Lung (tissue), 12 donors: ENCODE results near the gene PTPRG. TPM values are rescaled to one million over a fixed set of nuclear protein-coding genes. Genes with fewer than 3 reads are reported as not detected.

Experiments
- ATAC-seq: fragments of 200-7000 bp; cut with Tn5 transposase; one replicate; pipeline ENCODE4 v1.9.1; 2020; ENCODE audit warnings: moderate number of reproducible peaks; ENCODE audit not compliant: insufficient read depth, low FRiP score
- DNase-seq, 3 donors: peaks; one replicate each; pipeline ENCODE4 v3.0.0-alpha.2; 2013 to 2017
- H3K27ac ChIP-seq, 2 donors: one replicate each; pipeline ENCODE4 v1.5.1; 2013; ENCODE audit warnings: mild to moderate bottlenecking in 2 of 2, moderate library complexity in 2 of 2, control low read depth in 1 of 2, inconsistent platforms in 1 of 2, low read depth in 1 of 2, low read length in 1 of 2
- H3K27me3 ChIP-seq, 3 donors: one replicate each; pipeline ENCODE4 v1.5.1; 2013; ENCODE audit warnings: low read length in 2 of 3; ENCODE audit not compliant: control insufficient read depth in 3 of 3, insufficient read depth in 3 of 3
- H3K36me3 ChIP-seq, 4 donors: one replicate each; pipeline ENCODE4 v1.5.1; 2013; ENCODE audit warnings: low read length in 4 of 4, mild to moderate bottlenecking in 1 of 4, moderate library complexity in 1 of 4; ENCODE audit not compliant: control insufficient read depth in 4 of 4, insufficient read depth in 4 of 4
- H3K4me1 ChIP-seq, 5 donors: one replicate each; pipeline ENCODE4 v1.5.1; 2013; ENCODE audit warnings: low read length in 5 of 5, mild to moderate bottlenecking in 2 of 5, moderate library complexity in 1 of 5; ENCODE audit not compliant: control insufficient read depth in 5 of 5, insufficient read depth in 5 of 5
- H3K4me3 ChIP-seq: one replicate; pipeline ENCODE4 v1.5.1; 2013; ENCODE audit warnings: mild to moderate bottlenecking, control low read depth, moderate library complexity
- H3K9ac ChIP-seq, 2 donors: one replicate each; pipeline ENCODE4 v1.5.1; 2013; ENCODE audit warnings: low read length in 2 of 2, control low read depth in 1 of 2; ENCODE audit not compliant: insufficient read depth in 1 of 2
- H3K9me3 ChIP-seq, 4 donors: one replicate each; pipeline ENCODE4 v1.5.1; 2013; ENCODE audit warnings: low read length in 3 of 4, mild to moderate bottlenecking in 1 of 4, moderate library complexity in 1 of 4; ENCODE audit not compliant: control insufficient read depth in 4 of 4, insufficient read depth in 3 of 4
- WGBS, 2 donors: extraction: QIAGEN DNeasy Blood & Tissue Kit; methylation state at CpG; one replicate each; pipeline ENCODE4 v1.1.7; 2013; 5-methylcytosine and 5-hydroxymethylcytosine counted together
- polyA plus RNA-seq, 2 donors: library from polyadenylated mRNA; stranded (reverse); fragments of 200-250 nt; gene quantifications; one replicate each; pipeline ENCODE4 v1.2.1, GENCODE V29; 2013
- total RNA-seq, 2 donors: library from RNA; depleted of rRNA in 1 of 2; stranded (reverse); fragments of >200 nt in 1 of 2; gene quantifications; one replicate each; pipeline ENCODE4 v1.2.1, GENCODE V29; 2014 to 2021
- TF ChIP-seq, protein P1 (sequence below): IDR thresholded peaks from 2 replicates; pipeline ENCODE4 v1.5.1; 2012; ENCODE audit warnings: mild to moderate bottlenecking; ENCODE audit errors: control extremely low read depth, extremely low read depth
- donor health status: control.
- donor health status: control.
- donor health status: Bipolar disorder and iron deficiency.
- donor health status: healthy.
- donor health status: DM: yes; HTN: yes; CAD: no.

The PTPRG gene
- total and polyA plus RNA-seq, 4 donors, result 8.5 to 131 (median 75.9) TPM

- Histone ChIP-seq H3K9me3 (peaks cover 0 to 2% (median 0%) of the 10 kb centered on the region in 4 donors), H3K27me3 (no peaks in the 10 kb centered on the region), H3K4me3 (no peak overlapping the region), H3K4me1 (peaks cover 0 to 16% (median 6%) of the 10 kb centered on the region in 5 donors), H3K36me3 (no peaks in the 10 kb centered on the region), H3K27ac (no peak overlapping the region), H3K9ac (no peak overlapping the region)
- DNase-seq, result no peak
- TF ChIP-seq, protein P1, sequence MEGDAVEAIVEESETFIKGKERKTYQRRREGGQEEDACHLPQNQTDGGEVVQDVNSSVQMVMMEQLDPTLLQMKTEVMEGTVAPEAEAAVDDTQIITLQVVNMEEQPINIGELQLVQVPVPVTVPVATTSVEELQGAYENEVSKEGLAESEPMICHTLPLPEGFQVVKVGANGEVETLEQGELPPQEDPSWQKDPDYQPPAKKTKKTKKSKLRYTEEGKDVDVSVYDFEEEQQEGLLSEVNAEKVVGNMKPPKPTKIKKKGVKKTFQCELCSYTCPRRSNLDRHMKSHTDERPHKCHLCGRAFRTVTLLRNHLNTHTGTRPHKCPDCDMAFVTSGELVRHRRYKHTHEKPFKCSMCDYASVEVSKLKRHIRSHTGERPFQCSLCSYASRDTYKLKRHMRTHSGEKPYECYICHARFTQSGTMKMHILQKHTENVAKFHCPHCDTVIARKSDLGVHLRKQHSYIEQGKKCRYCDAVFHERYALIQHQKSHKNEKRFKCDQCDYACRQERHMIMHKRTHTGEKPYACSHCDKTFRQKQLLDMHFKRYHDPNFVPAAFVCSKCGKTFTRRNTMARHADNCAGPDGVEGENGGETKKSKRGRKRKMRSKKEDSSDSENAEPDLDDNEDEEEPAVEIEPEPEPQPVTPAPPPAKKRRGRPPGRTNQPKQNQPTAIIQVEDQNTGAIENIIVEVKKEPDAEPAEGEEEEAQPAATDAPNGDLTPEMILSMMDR, result no peak
- ATAC-seq, result no peak
These were observed 229.0 kb downstream of the PTPRG start for GRCh38 chr3:61790411-61790810.

GRCh38 chr3:61793056-61793455, 231.7 kb downstream of the PTPRG start:
- ATAC-seq (no peak), DNase-seq (no peak)
- Histone ChIP-seq H3K27me3 (no peaks in the 10 kb centered on the region), H3K4me1 (peaks cover 0 to 16% (median 9%) of the 10 kb centered on the region in 5 donors), H3K9me3 (no peaks in the 10 kb centered on the region), H3K4me3 (no peak overlapping the region), H3K36me3 (no peaks in the 10 kb centered on the region), H3K9ac (no peak overlapping the region), H3K27ac (no peak overlapping the region)
- 83 to 86% methylated on average over 2 of the region's 2 CpGs for WGBS, 2 donors
- TF ChIP-seq, protein P1, result no peak

- TF ChIP-seq, protein P1, result no peak
- H3K9me3 ChIP-seq, result no peaks in the 10 kb centered on the region
- H3K27me3 ChIP-seq, result no peaks in the 10 kb centered on the region
- peaks cover 0 to 21% (median 10%) of the 10 kb centered on the region in 5 donors for H3K4me1 ChIP-seq
- H3K4me3 ChIP-seq, result no peak overlapping the region
- H3K27ac ChIP-seq, result no peak overlapping the region
- H3K36me3 ChIP-seq, result no peaks in the 10 kb centered on the region
- ATAC-seq (no peak), DNase-seq (peak in 1 of 3 donors; percentile 61)
- H3K9ac ChIP-seq, result no peak overlapping the region
These were observed 232.2 kb downstream of the PTPRG start for GRCh38 chr3:61793521-61793920.

DNA sequence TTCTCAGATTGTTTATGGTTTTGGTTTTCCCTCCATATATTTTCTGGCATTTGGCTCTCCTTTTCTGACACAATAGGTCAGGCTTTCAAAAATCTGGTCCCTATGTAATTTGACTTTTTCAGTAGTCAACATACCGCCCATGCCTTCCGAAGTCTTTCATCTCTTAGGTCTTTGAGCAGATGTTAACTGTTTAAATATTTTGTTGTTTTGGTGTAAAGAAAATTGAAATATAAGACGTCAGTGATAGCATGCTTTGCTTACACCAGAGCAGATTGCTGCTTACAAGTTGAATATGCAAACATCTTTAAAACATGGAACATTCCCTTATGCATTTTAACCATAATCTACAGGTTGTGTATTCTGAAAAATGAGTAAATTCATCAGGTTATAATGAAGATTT, 233.0 kb downstream of the PTPRG start:
- H3K4me3 ChIP-seq, result no peak overlapping the region
- peaks cover 0 to 24% (median 12%) of the 10 kb centered on the region in 5 donors for H3K4me1 ChIP-seq
- H3K27ac ChIP-seq, result no peak overlapping the region
- TF ChIP-seq, protein P1, result no peak
- DNase-seq (no peak), ATAC-seq (no peak)
- H3K9me3 ChIP-seq, result no peaks in the 10 kb centered on the region
- H3K9ac ChIP-seq, result no peak overlapping the region
- no peaks in the 10 kb centered on the region for H3K27me3 ChIP-seq
- no peaks in the 10 kb centered on the region for H3K36me3 ChIP-seq
- 89 to 94% methylated on average over 3 of the region's 3 CpGs for WGBS, 2 donors
